K562 (cell line): ENCODE measurements around the gene PRCD. TPM values are rescaled to one million over a fixed set of nuclear protein-coding genes. Genes with fewer than 3 reads are reported as not detected.
A peak's percentile ranks its signal among the peaks of the same experiment; 100 is the strongest.

Experiments used
- ARID4B ChIP-seq: sonication (generic); formaldehyde crosslinking; IDR thresholded peaks from 2 replicates; pipeline ENCODE4 v1.8.0; 2022; ENCODE audit warnings: mild to moderate bottlenecking, missing genetic modification reagents
- JUND ChIP-seq, 2 experiments: IDR thresholded peaks; 2 replicates in 1 of 2; 3 replicates in 1 of 2; pipeline ENCODE4 v1.6.1; 2011; ENCODE audit warnings: borderline replicate concordance in 2 of 2, low read depth in 2 of 2, low read length in 2 of 2, improper control_type of control experiment in 1 of 2, missing biosample characterization in 1 of 2, missing genetic modification characterization in 1 of 2, missing genetic modification reagents in 1 of 2
- MAFF ChIP-seq: IDR thresholded peaks from 2 replicates; pipeline ENCODE4 v1.6.1; 2012; ENCODE audit warnings: low read length, improper control_type of control experiment
- MGA ChIP-seq: fragments of 450-650 bp; IDR thresholded peaks from 2 replicates; pipeline ENCODE4 v1.6.1; 2016; ENCODE audit warnings: mild to moderate bottlenecking, moderate library complexity
- MTA2 ChIP-seq: fragments of 450-650 bp; IDR thresholded peaks from 2 replicates; pipeline ENCODE4 v1.6.1; 2016; ENCODE audit warnings: low read depth
- ZNF592 ChIP-seq: fragments of 450-650 bp; IDR thresholded peaks from 2 replicates; pipeline ENCODE4 v1.6.1; 2017; ENCODE audit warnings: antibody characterized with exemption, mild to moderate bottlenecking
- polyA plus RNA-seq, 8 experiments: library from polyadenylated mRNA; depleted of rRNA in 4 of 8; stranded (reverse) in 5 of 8; unstranded in 3 of 8; fragments of >200 nt; fragmentation: Nextera tagmentation in 2 of 8; fragmentation: Illumina TruSeq in 1 of 8; extraction: Ambion mirVana in 2 of 8; extraction: Trizol in 1 of 8; gene quantifications; 2 replicates each; pipeline versions ENCODE4 v1.2.1 to v1.2.3, GENCODE V29; 2011 to 2014; ENCODE audit warnings: inconsistent platforms in 1 of 8, missing spikeins in 1 of 8
- total RNA-seq, 7 experiments: library from RNA; depleted of rRNA in 6 of 7; stranded (reverse); fragments of >200 nt in 6 of 7; fragmentation: Illumina TruSeq in 2 of 7; extraction: Trizol in 2 of 7; gene quantifications; 2 replicates each; pipeline versions ENCODE4 v1.2.1 to v1.2.3, GENCODE V29; 2011 to 2021; ENCODE audit warnings: low replicate concordance in 1 of 7

Gene PRCD
- total and polyA plus RNA-seq, 9 of the 15 experiments (the other 6 are each of a cell fraction or from before 2014, with no cell fraction given): 0.20 to 0.25 (median 0.21) TPM; not detected in 6

GRCh38 chr17:76577876-76578275 is 38.0 kb downstream of the PRCD start (continued):
- TF ChIP-seq ZNF592 (peak; percentile 78), ARID4B (CRISPR knock-in tag) (peak; percentile 42; the same call in 1 of the 2 replicates), JUND (IDR thresholded peaks at IDR 0.05; ENCODE audit: borderline replicate concordance, low read depth, low read length) (peak; percentile 55; the same call in 1 of the 2 replicates), JUND (tag; IDR thresholded peaks at IDR 0.05; ENCODE audit: borderline replicate concordance, low read depth, low read length) (no peak; the same call in 2 of the 3 replicates), MGA (peak; percentile 54; the same call in 1 of the 2 replicates), MAFF (peak; percentile 59), MTA2 (peak; percentile 27; the same call in 1 of the 2 replicates)
